Spleen (tissue), 11 donors: ENCODE data around the gene CENPP. TPM values are rescaled to one million over a fixed set of nuclear protein-coding genes. Genes with fewer than 3 reads are reported as not detected.

Source experiments
- DNase-seq: peaks from one replicate; pipeline ENCODE4 v3.0.0-alpha.2; 2020
- H3K27ac ChIP-seq, 8 donors: fragments of 200-600 bp; sonication (generic) in 7 of 8; 1 replicate in 4 of 8; 2 replicates in 4 of 8; pipeline versions ENCODE4 v1.5.0 to v1.8.0; 2016 to 2021; ENCODE audit warnings: inconsistent platforms in 4 of 8, mild to moderate bottlenecking in 4 of 8, moderate library complexity in 1 of 8
- H3K27me3 ChIP-seq, 7 donors: fragments of 200-600 bp; sonication (generic) in 6 of 7; replicated peaks in 1 of 7; 1 replicate in 4 of 7; 2 replicates in 3 of 7; pipeline versions ENCODE4 v1.5.0 to v1.8.0; 2016 to 2021; ENCODE audit warnings: inconsistent platforms in 3 of 7, mild to moderate bottlenecking in 1 of 7
- H3K36me3 ChIP-seq, 6 donors: fragments of 200-600 bp; sonication (generic) in 5 of 6; 1 replicate in 4 of 6; 2 replicates in 2 of 6; pipeline versions ENCODE4 v1.5.0 to v1.8.0; 2016 to 2021; ENCODE audit warnings: inconsistent platforms in 2 of 6
- H3K4me1 ChIP-seq, 6 donors: fragments of 200-600 bp; sonication (generic) in 5 of 6; 1 replicate in 3 of 6; 2 replicates in 3 of 6; pipeline versions ENCODE4 v1.5.0 to v1.8.0; 2016 to 2021; ENCODE audit warnings: inconsistent platforms in 3 of 6
- H3K4me3 ChIP-seq, 8 donors: fragments of 200-600 bp; sonication (generic) in 7 of 8; 1 replicate in 4 of 8; 2 replicates in 4 of 8; pipeline versions ENCODE4 v1.5.0 to v1.8.0; 2016 to 2021; ENCODE audit warnings: inconsistent platforms in 4 of 8, mild to moderate bottlenecking in 4 of 8, moderate library complexity in 2 of 8
- H3K9me3 ChIP-seq, 8 donors: fragments of 200-600 bp; sonication (generic) in 7 of 8; 1 replicate in 4 of 8; 2 replicates in 4 of 8; pipeline versions ENCODE4 v1.5.0 to v1.8.0; 2016 to 2021; ENCODE audit warnings: inconsistent platforms in 4 of 8
- POLR2A ChIP-seq, 3 donors: fragments of 450-650 bp; IDR thresholded peaks; one replicate each; pipeline ENCODE4 v1.5.1; 2017; ENCODE audit warnings: antibody characterized with exemption in 3 of 3, mild to moderate bottlenecking in 1 of 3
- POLR2AphosphoS5 ChIP-seq, 3 donors: sonication (generic); formaldehyde crosslinking; IDR thresholded peaks; one replicate each; pipeline ENCODE4 v1.5.1; 2017; ENCODE audit warnings: antibody characterized with exemption in 3 of 3
- whole genome bisulfite sequencing, 5 donors: extraction: QIAGEN DNeasy Blood & Tissue Kit in 3 of 5; methylation state at CpG; one replicate each; pipeline versions ENCODE4 v1.1.5 to v1.1.7; 2013 to 2018; 5-methylcytosine and 5-hydroxymethylcytosine counted together
- intact Hi-C: fragments of 100-400 bp; cut with DNase I; formaldehyde crosslinking; loops from one replicate; pipeline ENCODE4 v1.15.0; 2023; ENCODE audit warnings: low total_unique reads
- polyA plus RNA-seq, 3 donors: library from polyadenylated mRNA; stranded (reverse); fragments of 200-250 nt; gene quantifications; one replicate each; pipeline ENCODE4 v1.2.1, GENCODE V29; 2013
- total RNA-seq, 7 donors: library from RNA; depleted of rRNA in 3 of 7; stranded (reverse); fragments of >200 nt in 3 of 7; fragmentation: NEBNext Ultra II Directional in 4 of 7; extraction: Animal tissue kit (Norgen Biotek cat#: 25700) in 4 of 7; gene quantifications; one replicate each; pipeline versions ENCODE4 v1.1.0 to v1.2.1, GENCODE V29; 2016 to 2021
- TF ChIP-seq, protein P1 (sequence below), 11 experiments: fragments of 200-600 bp in 7 of 11; fragments of 450-650 bp in 4 of 11; sonication (generic) in 4 of 11; IDR thresholded peaks in 8 of 11; conservative IDR thresholded peaks in 3 of 11; 1 replicate in 7 of 11; 2 replicates in 4 of 11; pipeline versions ENCODE4 v1.4.0 to v1.8.0; 2016 to 2021; ENCODE audit warnings: antibody characterized with exemption in 11 of 11, inconsistent platforms in 4 of 11, mild to moderate bottlenecking in 1 of 11
- donor health status: healthy with polysubstance abuse.
- donor health status: DM: no; HTN: no; CAD: no; lungs with moderate emphysema.
- donor health status: DM: no; HTN: no; CAD: no.
- donor health status: Bipolar disorder and iron deficiency.
- donor health status: healthy.
- donor health status: DM: no; HTN: no; CAD: no.
- donor health status: DM: yes; HTN: yes; CAD: no.

CENPP gene
- total and polyA plus RNA-seq, 10 donors: 1.7 to 15.8 (median 6.2) TPM

GRCh38 chr9:92488681-92489550, 163.2 kb downstream of the CENPP start:
- DNase-seq: no peak
- H3K27ac ChIP-seq: no peak overlapping the region
- intact Hi-C loops: no loop called here
- WGBS, 5 donors: 81 to 93% (median 92%) methylated on average over 4 of the region's 4 CpGs
- H3K9me3 ChIP-seq: no peaks in the 10 kb centered on the region
- H3K4me3 ChIP-seq: no peak overlapping the region
- H3K27me3 ChIP-seq: no peaks in the 10 kb centered on the region
- H3K36me3 ChIP-seq: no peaks in the 10 kb centered on the region
- no peak for TF ChIP-seq POLR2AphosphoS5 (IDR thresholded peaks at IDR 0.05)
- no peak for TF ChIP-seq POLR2A (IDR thresholded peaks at IDR 0.05)
- TF ChIP-seq, protein P1, sequence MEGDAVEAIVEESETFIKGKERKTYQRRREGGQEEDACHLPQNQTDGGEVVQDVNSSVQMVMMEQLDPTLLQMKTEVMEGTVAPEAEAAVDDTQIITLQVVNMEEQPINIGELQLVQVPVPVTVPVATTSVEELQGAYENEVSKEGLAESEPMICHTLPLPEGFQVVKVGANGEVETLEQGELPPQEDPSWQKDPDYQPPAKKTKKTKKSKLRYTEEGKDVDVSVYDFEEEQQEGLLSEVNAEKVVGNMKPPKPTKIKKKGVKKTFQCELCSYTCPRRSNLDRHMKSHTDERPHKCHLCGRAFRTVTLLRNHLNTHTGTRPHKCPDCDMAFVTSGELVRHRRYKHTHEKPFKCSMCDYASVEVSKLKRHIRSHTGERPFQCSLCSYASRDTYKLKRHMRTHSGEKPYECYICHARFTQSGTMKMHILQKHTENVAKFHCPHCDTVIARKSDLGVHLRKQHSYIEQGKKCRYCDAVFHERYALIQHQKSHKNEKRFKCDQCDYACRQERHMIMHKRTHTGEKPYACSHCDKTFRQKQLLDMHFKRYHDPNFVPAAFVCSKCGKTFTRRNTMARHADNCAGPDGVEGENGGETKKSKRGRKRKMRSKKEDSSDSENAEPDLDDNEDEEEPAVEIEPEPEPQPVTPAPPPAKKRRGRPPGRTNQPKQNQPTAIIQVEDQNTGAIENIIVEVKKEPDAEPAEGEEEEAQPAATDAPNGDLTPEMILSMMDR (IDR thresholded peaks at IDR 0.05 in 8 of 11, conservative IDR thresholded peaks at IDR 0.05 in 3 of 11): no peak
- H3K4me1 ChIP-seq: peaks cover 0 to 2% (median 0%) of the 10 kb centered on the region in 6 donors

GRCh38 chr9:92492781-92493401, 167.1 kb downstream of the CENPP start:
- WGBS, 5 donors: 60 to 93% (median 83%) methylated on average over 3 of the region's 3 CpGs
- no peak for DNase-seq
- Histone ChIP-seq H3K27ac (no peak overlapping the region), H3K27me3 (no peaks in the 10 kb centered on the region), H3K4me1 (no peaks in the 10 kb centered on the region), H3K9me3 (no peaks in the 10 kb centered on the region), H3K36me3 (no peaks in the 10 kb centered on the region), H3K4me3 (no peak overlapping the region)
- intact Hi-C loops: no loop called here
- TF ChIP-seq POLR2A (IDR thresholded peaks at IDR 0.05) (no peak), POLR2AphosphoS5 (IDR thresholded peaks at IDR 0.05) (no peak)
- TF ChIP-seq, protein P1 (IDR thresholded peaks at IDR 0.05 in 8 of 11, conservative IDR thresholded peaks at IDR 0.05 in 3 of 11): no peak

GRCh38 chr9:92493749-92494387, 168.1 kb downstream of the CENPP start:
- TF ChIP-seq POLR2AphosphoS5 (IDR thresholded peaks at IDR 0.05): no peak
- TF ChIP-seq, protein P1 (IDR thresholded peaks at IDR 0.05 in 8 of 11, conservative IDR thresholded peaks at IDR 0.05 in 3 of 11): no peak
- TF ChIP-seq POLR2A (IDR thresholded peaks at IDR 0.05): no peak
- DNase-seq: no peak
- intact Hi-C loops: no loop called here

DNA sequence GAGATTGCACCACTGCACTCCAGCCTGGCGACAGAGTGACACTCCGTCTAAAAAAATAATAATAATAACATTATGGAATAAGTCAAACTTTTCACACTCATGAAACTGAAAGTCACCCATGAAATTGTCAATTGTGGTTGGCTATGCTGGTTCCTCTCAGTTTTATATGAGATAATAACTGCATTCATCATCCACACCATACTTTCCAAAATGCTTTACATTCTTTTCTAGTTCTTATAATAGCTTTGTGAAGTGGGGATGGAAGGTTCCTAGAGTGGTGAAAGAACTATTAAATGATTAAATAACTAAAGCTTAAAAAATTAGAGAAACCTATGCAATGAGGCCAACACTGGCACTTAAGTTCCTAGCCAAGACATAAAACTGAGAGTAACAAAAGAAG, 169.1 kb downstream of the CENPP start:
- Histone ChIP-seq H3K4me3 (no peak overlapping the region), H3K27me3 (no peaks in the 10 kb centered on the region), H3K4me1 (no peaks in the 10 kb centered on the region), H3K36me3 (no peaks in the 10 kb centered on the region), H3K27ac (no peak overlapping the region), H3K9me3 (no peaks in the 10 kb centered on the region)
- DNase-seq: no peak
- 82 to 94% (median 87%) methylated on average over 2 of the region's 2 CpGs for whole genome bisulfite sequencing, 5 donors
- intact Hi-C loops: no loop called here
- TF ChIP-seq POLR2AphosphoS5 (IDR thresholded peaks at IDR 0.05): no peak
- no peak for TF ChIP-seq POLR2A (IDR thresholded peaks at IDR 0.05)
- TF ChIP-seq, protein P1 (IDR thresholded peaks at IDR 0.05 in 8 of 11, conservative IDR thresholded peaks at IDR 0.05 in 3 of 11): no peak

More at GRCh38 chr9:92493749-92494387, 168.1 kb downstream of the CENPP start:
- no peak overlapping the region for H3K27ac ChIP-seq
- no peaks in the 10 kb centered on the region for H3K27me3 ChIP-seq
- H3K36me3 ChIP-seq: no peaks in the 10 kb centered on the region
- no peak overlapping the region for H3K4me3 ChIP-seq
- WGBS, 5 donors: 89 to 96% (median 95%) methylated on average over 9 of the region's 9 CpGs
- no peaks in the 10 kb centered on the region for H3K4me1 ChIP-seq
- H3K9me3 ChIP-seq: no peaks in the 10 kb centered on the region
